GM10248 (cell line): ENCODE data around the gene KANSL1.

Source experiments
- CTCF ChIA-PET: fragments of 300-600 bp; sonication (Branson Sonifier 250); formaldehyde crosslinking; extraction: SDS; loops from one replicate; lab custom pipeline; 2021; ENCODE audit warnings: antibody characterized with exemption; lab: Yijun Ruan, JAX
- POLR2A ChIA-PET: fragments of 350-650 bp; sonication (Branson Sonifier 250); formaldehyde crosslinking; extraction: SDS; loops from one replicate; lab custom pipeline; 2020; ENCODE audit warnings: antibody characterized with exemption; lab: Yijun Ruan, JAX
- DNase-seq: peaks from one replicate; pipeline ENCODE4 v3.0.0; 2012; ENCODE audit errors: extremely low spot score
- TF ChIP-seq, protein P1 (sequence below): IDR thresholded peaks from 2 replicates; pipeline ENCODE4 v1.5.1; 2012; ENCODE audit warnings: mild to moderate bottlenecking, low read depth; ENCODE audit errors: extremely low read depth, missing control alignments, control extremely low read depth

The KANSL1 gene

GRCh38 chr17:45992175-45992574 is 201.1 kb downstream of the KANSL1 start:
- POLR2A ChIA-PET: no interaction called here
- DNase-seq: no peak
- TF ChIP-seq, protein P1, sequence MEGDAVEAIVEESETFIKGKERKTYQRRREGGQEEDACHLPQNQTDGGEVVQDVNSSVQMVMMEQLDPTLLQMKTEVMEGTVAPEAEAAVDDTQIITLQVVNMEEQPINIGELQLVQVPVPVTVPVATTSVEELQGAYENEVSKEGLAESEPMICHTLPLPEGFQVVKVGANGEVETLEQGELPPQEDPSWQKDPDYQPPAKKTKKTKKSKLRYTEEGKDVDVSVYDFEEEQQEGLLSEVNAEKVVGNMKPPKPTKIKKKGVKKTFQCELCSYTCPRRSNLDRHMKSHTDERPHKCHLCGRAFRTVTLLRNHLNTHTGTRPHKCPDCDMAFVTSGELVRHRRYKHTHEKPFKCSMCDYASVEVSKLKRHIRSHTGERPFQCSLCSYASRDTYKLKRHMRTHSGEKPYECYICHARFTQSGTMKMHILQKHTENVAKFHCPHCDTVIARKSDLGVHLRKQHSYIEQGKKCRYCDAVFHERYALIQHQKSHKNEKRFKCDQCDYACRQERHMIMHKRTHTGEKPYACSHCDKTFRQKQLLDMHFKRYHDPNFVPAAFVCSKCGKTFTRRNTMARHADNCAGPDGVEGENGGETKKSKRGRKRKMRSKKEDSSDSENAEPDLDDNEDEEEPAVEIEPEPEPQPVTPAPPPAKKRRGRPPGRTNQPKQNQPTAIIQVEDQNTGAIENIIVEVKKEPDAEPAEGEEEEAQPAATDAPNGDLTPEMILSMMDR: no peak
- CTCF ChIA-PET: interaction anchor here (1.0 to 2.4 kb wide), 3 partner anchors 10 to 221 kb away, joined by 4 to 6 read pairs (median 4); no protein-coding TSS in a partner anchor

DNA sequence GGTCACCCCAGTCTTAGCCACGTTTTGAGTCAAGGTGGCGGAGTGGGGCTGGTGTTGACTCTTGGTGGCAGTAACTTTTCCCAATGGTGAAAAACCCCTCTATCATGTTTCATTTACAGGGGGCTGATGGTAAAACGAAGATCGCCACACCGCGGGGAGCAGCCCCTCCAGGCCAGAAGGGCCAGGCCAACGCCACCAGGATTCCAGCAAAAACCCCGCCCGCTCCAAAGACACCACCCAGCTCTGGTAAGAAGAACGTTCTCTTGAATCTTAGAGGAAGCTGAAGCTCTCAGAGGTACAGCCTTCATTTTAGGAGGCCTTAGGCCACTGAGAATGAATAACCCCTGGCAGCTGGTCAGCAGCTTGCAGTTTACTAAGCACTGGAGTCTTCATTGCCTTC is 201.9 kb downstream of the KANSL1 start:
- no peak for DNase-seq
- ChIA-PET CTCF (interaction anchor here (1.0 to 2.4 kb wide), 5 partner anchors 11 to 222 kb away, joined by 4 to 10 read pairs (median 4); no protein-coding TSS in a partner anchor), POLR2A (no interaction called here)
- TF ChIP-seq, protein P1: no peak

- TF ChIP-seq, protein P1: no peak
- CTCF ChIA-PET: interaction anchor here (1.0 to 2.4 kb wide), 5 partner anchors 11 to 286 kb away, joined by 3 to 10 read pairs (median 4); no protein-coding TSS in a partner anchor
- POLR2A ChIA-PET: no interaction called here
- DNase-seq: no peak
Observed at GRCh38 chr17:45990886-45991285, 202.3 kb downstream of the KANSL1 start.

DNA sequence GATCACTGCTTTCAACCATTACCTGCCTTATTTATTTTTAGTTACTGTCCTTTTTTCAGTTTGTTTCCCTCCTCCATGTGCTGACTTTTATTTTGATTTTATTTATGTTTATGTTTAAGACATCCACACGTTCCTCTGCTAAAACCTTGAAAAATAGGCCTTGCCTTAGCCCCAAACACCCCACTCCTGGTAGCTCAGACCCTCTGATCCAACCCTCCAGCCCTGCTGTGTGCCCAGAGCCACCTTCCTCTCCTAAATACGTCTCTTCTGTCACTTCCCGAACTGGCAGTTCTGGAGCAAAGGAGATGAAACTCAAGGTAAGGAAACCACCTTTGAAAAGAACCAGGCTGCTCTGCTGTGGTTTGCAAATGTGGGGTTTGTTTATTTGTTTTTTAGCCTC is 203.5 kb downstream of the KANSL1 start:
- ChIA-PET CTCF (interaction anchor here (1.8 to 2.4 kb wide), 2 partner anchors 12 kb away, joined by 6 to 10 read pairs; no protein-coding TSS in a partner anchor), POLR2A (no interaction called here)
- no peak for DNase-seq
- TF ChIP-seq, protein P1: no peak

- no peak for DNase-seq
- ChIA-PET CTCF (interaction anchor here (1.3 to 2.4 kb wide), 2 partner anchors 8 to 13 kb away, joined by 4 to 9 read pairs; no protein-coding TSS in a partner anchor), POLR2A (no interaction called here)
- TF ChIP-seq, protein P1: no peak
Observed at GRCh38 chr17:45987706-45988105, 205.5 kb downstream of the KANSL1 start.

- DNase-seq: no peak
- TF ChIP-seq, protein P1: no peak
- POLR2A ChIA-PET: no interaction called here
- CTCF ChIA-PET: interaction anchor here (2.4 kb wide), 1 partner anchor 15 kb away, joined by 9 read pairs; no protein-coding TSS in a partner anchor
Observed at GRCh38 chr17:45986056-45986455, 207.2 kb downstream of the KANSL1 start.
